Left ventricle myocardium inferior (tissue), 1 donor: ENCODE data around the gene LPAR2. TPM values are rescaled to one million over a fixed set of nuclear protein-coding genes. Genes with fewer than 3 reads are reported as not detected.

Experiments used
- DNase-seq: peaks from one replicate; pipeline ENCODE4 v3.0.0-alpha.2; 2020
- H3K27ac ChIP-seq: fragments of 200-600 bp; replicated peaks from 2 replicates; pipeline ENCODE4 v1.8.0; 2021
- H3K27me3 ChIP-seq: fragments of 200-600 bp; 2 replicates; pipeline ENCODE4 v1.8.0; 2021; ENCODE audit warnings: low read depth
- H3K36me3 ChIP-seq: fragments of 200-600 bp; 2 replicates; pipeline ENCODE4 v1.8.0; 2021
- H3K4me1 ChIP-seq: fragments of 200-600 bp; 2 replicates; pipeline ENCODE4 v1.8.0; 2021
- H3K4me3 ChIP-seq: fragments of 200-600 bp; 2 replicates; pipeline ENCODE4 v1.8.0; 2021; ENCODE audit warnings: mild to moderate bottlenecking, moderate library complexity
- H3K9me3 ChIP-seq: fragments of 200-600 bp; replicated peaks from 2 replicates; pipeline ENCODE4 v1.8.0; 2021
- CTCF ChIP-seq: fragments of 200-600 bp; IDR thresholded peaks from 2 replicates; pipeline ENCODE4 v1.8.0; 2021; ENCODE audit warnings: antibody characterized with exemption, mild to moderate bottlenecking, borderline replicate concordance
- intact Hi-C: fragments of 100-400 bp; cut with micrococcal nuclease; formaldehyde crosslinking; loops from one replicate; pipeline ENCODE4 v1.11.0; 2022
- total RNA-seq: library from RNA; stranded (reverse); fragmentation: NEBNext Ultra II Directional; extraction: Animal tissue kit (Norgen Biotek cat#: 25700); gene quantifications from one replicate; pipeline ENCODE4 v1.2.1, GENCODE V29; 2021
- donor health status: DM: no; HTN: yes; CAD: no; lungs with severe emphysema.

Gene LPAR2
- total RNA-seq, 1 donor from 2014 or later, result 0.88 TPM

GRCh38 chr19:19645233-19645870 lies 17.3 kb upstream of the LPAR2 start:
- Histone ChIP-seq H3K4me1 (peaks cover 16% of the 10 kb centered on the region), H3K4me3 (no peak overlapping the region), H3K27ac (no peak overlapping the region), H3K27me3 (no peaks in the 10 kb centered on the region), H3K9me3 (no peaks in the 10 kb centered on the region), H3K36me3 (peaks cover 56% of the 10 kb centered on the region)
- intact Hi-C loops, result no loop called here
- DNase-seq, result no peak
- no peak for TF ChIP-seq CTCF

GRCh38 chr19:19644054-19644388 lies 16.0 kb upstream of the LPAR2 start:
- H3K4me3 ChIP-seq, result peak overlapping the region; percentile 84
- peaks cover 44% of the 10 kb centered on the region for H3K36me3 ChIP-seq
- no peak for DNase-seq
- intact Hi-C loops, result no loop called here
- TF ChIP-seq CTCF, result no peak
- H3K27me3 ChIP-seq, result no peaks in the 10 kb centered on the region
- H3K27ac ChIP-seq, result no peak overlapping the region
- H3K9me3 ChIP-seq, result no peaks in the 10 kb centered on the region
- H3K4me1 ChIP-seq, result peaks cover 16% of the 10 kb centered on the region

GRCh38 chr19:19643158-19644053 lies 15.4 kb upstream of the LPAR2 start, which contains the start of gene GMIP:
GMIP (minus strand) TSS chr19:19643657; CDS start chr19:19643529, 128 bp downstream.
- H3K4me1 ChIP-seq, result peaks cover 16% of the 10 kb centered on the region
- peak within 1 kb of the TSS; percentile 84 for H3K4me3 ChIP-seq
- no peaks in the 10 kb centered on the region for H3K27me3 ChIP-seq
- DNase-seq, result peak; percentile 82
- intact Hi-C loops, result no loop called here
- TF ChIP-seq CTCF, result peak; percentile 91
- H3K36me3 ChIP-seq, result peaks cover 38% of the 10 kb centered on the region
- H3K9me3 ChIP-seq, result no peaks in the 10 kb centered on the region
- H3K27ac ChIP-seq, result peak within 1 kb of the TSS; percentile 54

- H3K4me1 ChIP-seq, result peaks cover 16% of the 10 kb centered on the region
- intact Hi-C loops, result no loop called here
- peak overlapping the region; percentile 54 for H3K27ac ChIP-seq
- no peak for TF ChIP-seq CTCF
- H3K4me3 ChIP-seq, result peak overlapping the region; percentile 84
- H3K9me3 ChIP-seq, result no peaks in the 10 kb centered on the region
- H3K36me3 ChIP-seq, result peaks cover 30% of the 10 kb centered on the region
- no peak for DNase-seq
- peaks cover 5% of the 10 kb centered on the region for H3K27me3 ChIP-seq
Measured at GRCh38 chr19:19642506-19643157, 14.6 kb upstream of the LPAR2 start.

- no peaks in the 10 kb centered on the region for H3K9me3 ChIP-seq
- TF ChIP-seq CTCF, result no peak
- H3K27me3 ChIP-seq, result peaks cover 11% of the 10 kb centered on the region
- intact Hi-C loops, result no loop called here
- peaks cover 11% of the 10 kb centered on the region for H3K36me3 ChIP-seq
- peaks cover 2% of the 10 kb centered on the region for H3K4me1 ChIP-seq
- H3K4me3 ChIP-seq, result no peak overlapping the region
- no peak for DNase-seq
- H3K27ac ChIP-seq, result no peak overlapping the region
Measured at GRCh38 chr19:19637523-19638251, 9.7 kb upstream of the LPAR2 start.
